PC-9 (cell line): ENCODE data around the gene FADD.

ENCODE experiments used
- CTCF ChIP-seq: fragments of 200-600 bp; sonication (generic); conservative IDR thresholded peaks from 2 replicates; pipeline ENCODE4 v1.6.1; 2017; ENCODE audit warnings: mixed run types, antibody characterized with exemption, mild to moderate bottlenecking, moderate library complexity
- EZH2 ChIP-seq: fragments of 200-600 bp; sonication (generic); IDR thresholded peaks from 2 replicates; pipeline ENCODE4 v1.8.0; 2017; ENCODE audit warnings: antibody characterized with exemption, low read depth

- TF ChIP-seq CTCF, result no peak
- no peak for TF ChIP-seq EZH2
Observed at GRCh38 chr11:70186420-70186819, 16.7 kb upstream of the FADD start.
